ENCODE data around the gene GAS6.

GAS6 gene

GRCh38 chr13:113822266-113822665, 41.6 kb downstream of the GAS6 start:
- no peak for ATAC-seq
- TF ChIP-seq OSR1 (CRISPR knock-in tag; IDR thresholded peaks at IDR 0.05) (no peak), ZNF8 (CRISPR knock-in tag; IDR thresholded peaks at IDR 0.05) (no peak), ZFP3 (CRISPR knock-in tag; IDR thresholded peaks at IDR 0.05) (no peak), ZNF565 (CRISPR knock-in tag; conservative IDR thresholded peaks at IDR 0.05; ENCODE audit: low read depth) (no peak), TCF4 (CRISPR knock-in tag; IDR thresholded peaks at IDR 0.05; ENCODE audit: borderline replicate concordance) (no peak), ZNF70 (CRISPR knock-in tag; IDR thresholded peaks at IDR 0.05) (no peak), SNAI2 (CRISPR knock-in tag; IDR thresholded peaks at IDR 0.05) (no peak), PPARA (CRISPR knock-in tag; IDR thresholded peaks at IDR 0.05; ENCODE audit: borderline replicate concordance) (no peak), CSDC2 (CRISPR knock-in tag; IDR thresholded peaks at IDR 0.05) (no peak), BACH2 (CRISPR knock-in tag; IDR thresholded peaks at IDR 0.05; ENCODE audit: borderline replicate concordance) (no peak), ARNTL (CRISPR knock-in tag; IDR thresholded peaks at IDR 0.05; ENCODE audit: borderline replicate concordance, low read depth) (no peak), ESRRG (CRISPR knock-in tag; IDR thresholded peaks at IDR 0.05) (no peak), POU6F1 (CRISPR knock-in tag; IDR thresholded peaks at IDR 0.05; ENCODE audit: borderline replicate concordance, low read depth) (no peak), RARB (CRISPR knock-in tag; IDR thresholded peaks at IDR 0.05) (no peak), ZC3H10 (CRISPR knock-in tag; IDR thresholded peaks at IDR 0.05) (no peak), TOX (CRISPR knock-in tag; IDR thresholded peaks at IDR 0.05; ENCODE audit: borderline replicate concordance) (no peak), TSHZ2 (CRISPR knock-in tag; IDR thresholded peaks at IDR 0.05) (no peak)
- TF ChIP-seq, protein P1, sequence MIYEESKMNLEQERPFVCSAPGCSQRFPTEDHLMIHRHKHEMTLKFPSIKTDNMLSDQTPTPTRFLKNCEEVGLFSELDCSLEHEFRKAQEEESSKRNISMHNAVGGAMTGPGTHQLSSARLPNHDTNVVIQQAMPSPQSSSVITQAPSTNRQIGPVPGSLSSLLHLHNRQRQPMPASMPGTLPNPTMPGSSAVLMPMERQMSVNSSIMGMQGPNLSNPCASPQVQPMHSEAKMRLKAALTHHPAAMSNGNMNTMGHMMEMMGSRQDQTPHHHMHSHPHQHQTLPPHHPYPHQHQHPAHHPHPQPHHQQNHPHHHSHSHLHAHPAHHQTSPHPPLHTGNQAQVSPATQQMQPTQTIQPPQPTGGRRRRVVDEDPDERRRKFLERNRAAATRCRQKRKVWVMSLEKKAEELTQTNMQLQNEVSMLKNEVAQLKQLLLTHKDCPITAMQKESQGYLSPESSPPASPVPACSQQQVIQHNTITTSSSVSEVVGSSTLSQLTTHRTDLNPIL (CRISPR knock-in tag; IDR thresholded peaks at IDR 0.05; ENCODE audit: low read depth): no peak
- TF ChIP-seq, protein P2, sequence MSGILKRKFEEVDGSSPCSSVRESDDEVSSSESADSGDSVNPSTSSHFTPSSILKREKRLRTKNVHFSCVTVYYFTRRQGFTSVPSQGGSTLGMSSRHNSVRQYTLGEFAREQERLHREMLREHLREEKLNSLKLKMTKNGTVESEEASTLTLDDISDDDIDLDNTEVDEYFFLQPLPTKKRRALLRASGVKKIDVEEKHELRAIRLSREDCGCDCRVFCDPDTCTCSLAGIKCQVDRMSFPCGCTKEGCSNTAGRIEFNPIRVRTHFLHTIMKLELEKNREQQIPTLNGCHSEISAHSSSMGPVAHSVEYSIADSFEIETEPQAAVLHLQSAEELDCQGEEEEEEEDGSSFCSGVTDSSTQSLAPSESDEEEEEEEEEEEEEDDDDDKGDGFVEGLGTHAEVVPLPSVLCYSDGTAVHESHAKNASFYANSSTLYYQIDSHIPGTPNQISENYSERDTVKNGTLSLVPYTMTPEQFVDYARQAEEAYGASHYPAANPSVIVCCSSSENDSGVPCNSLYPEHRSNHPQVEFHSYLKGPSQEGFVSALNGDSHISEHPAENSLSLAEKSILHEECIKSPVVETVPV (CRISPR knock-in tag; IDR thresholded peaks at IDR 0.05): no peak

DNA sequence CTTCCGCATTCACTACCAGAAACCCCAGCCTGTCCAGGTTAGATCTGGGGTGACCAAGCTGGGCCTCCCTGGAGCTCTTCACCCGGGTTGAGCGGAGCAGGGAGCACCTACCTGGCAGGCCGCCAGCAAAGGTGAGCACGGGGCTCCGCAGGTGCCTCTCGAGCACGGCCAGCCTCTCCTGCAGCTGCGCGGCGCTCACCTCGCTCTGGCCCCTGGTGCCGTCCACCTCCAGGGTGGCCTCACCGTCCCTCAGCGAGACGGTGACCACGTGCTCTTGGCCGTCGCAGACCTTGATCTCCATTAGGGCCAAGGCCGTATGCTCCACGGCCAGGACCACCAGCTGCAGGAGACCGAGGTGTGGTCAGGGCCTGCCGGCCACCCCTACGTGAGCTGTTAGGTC, 42.0 kb downstream of the GAS6 start:
- no peak for TF ChIP-seq ESRRG (CRISPR knock-in tag; IDR thresholded peaks at IDR 0.05)
- no peak for TF ChIP-seq TOX (CRISPR knock-in tag; IDR thresholded peaks at IDR 0.05; ENCODE audit: borderline replicate concordance)
- no peak for TF ChIP-seq GLIS3 (CRISPR knock-in tag; IDR thresholded peaks at IDR 0.05)
- TF ChIP-seq BACH2 (CRISPR knock-in tag; IDR thresholded peaks at IDR 0.05; ENCODE audit: borderline replicate concordance): no peak
- TF ChIP-seq, protein P2 (CRISPR knock-in tag; IDR thresholded peaks at IDR 0.05): no peak
- TF ChIP-seq SNAI2 (CRISPR knock-in tag; IDR thresholded peaks at IDR 0.05): no peak
- TF ChIP-seq PPARA (CRISPR knock-in tag; IDR thresholded peaks at IDR 0.05; ENCODE audit: borderline replicate concordance): no peak
- TF ChIP-seq OSR1 (CRISPR knock-in tag; IDR thresholded peaks at IDR 0.05): no peak
- TF ChIP-seq TCF4 (CRISPR knock-in tag; IDR thresholded peaks at IDR 0.05; ENCODE audit: borderline replicate concordance): no peak
- no peak for TF ChIP-seq ZNF8 (CRISPR knock-in tag; IDR thresholded peaks at IDR 0.05)
- TF ChIP-seq RARB (CRISPR knock-in tag; IDR thresholded peaks at IDR 0.05): no peak
- no peak for TF ChIP-seq ZNF70 (CRISPR knock-in tag; IDR thresholded peaks at IDR 0.05)
- TF ChIP-seq TSHZ2 (CRISPR knock-in tag; IDR thresholded peaks at IDR 0.05): no peak
- no peak for TF ChIP-seq ZNF565 (CRISPR knock-in tag; conservative IDR thresholded peaks at IDR 0.05; ENCODE audit: low read depth)
- TF ChIP-seq ZC3H10 (CRISPR knock-in tag; IDR thresholded peaks at IDR 0.05): no peak
- TF ChIP-seq, protein P3, sequence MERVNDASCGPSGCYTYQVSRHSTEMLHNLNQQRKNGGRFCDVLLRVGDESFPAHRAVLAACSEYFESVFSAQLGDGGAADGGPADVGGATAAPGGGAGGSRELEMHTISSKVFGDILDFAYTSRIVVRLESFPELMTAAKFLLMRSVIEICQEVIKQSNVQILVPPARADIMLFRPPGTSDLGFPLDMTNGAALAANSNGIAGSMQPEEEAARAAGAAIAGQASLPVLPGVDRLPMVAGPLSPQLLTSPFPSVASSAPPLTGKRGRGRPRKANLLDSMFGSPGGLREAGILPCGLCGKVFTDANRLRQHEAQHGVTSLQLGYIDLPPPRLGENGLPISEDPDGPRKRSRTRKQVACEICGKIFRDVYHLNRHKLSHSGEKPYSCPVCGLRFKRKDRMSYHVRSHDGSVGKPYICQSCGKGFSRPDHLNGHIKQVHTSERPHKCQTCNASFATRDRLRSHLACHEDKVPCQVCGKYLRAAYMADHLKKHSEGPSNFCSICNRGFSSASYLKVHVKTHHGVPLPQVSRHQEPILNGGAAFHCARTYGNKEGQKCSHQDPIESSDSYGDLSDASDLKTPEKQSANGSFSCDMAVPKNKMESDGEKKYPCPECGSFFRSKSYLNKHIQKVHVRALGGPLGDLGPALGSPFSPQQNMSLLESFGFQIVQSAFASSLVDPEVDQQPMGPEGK (CRISPR knock-in tag; IDR thresholded peaks at IDR 0.05; ENCODE audit: borderline replicate concordance): no peak
- no peak for TF ChIP-seq ISL1 (CRISPR knock-in tag; IDR thresholded peaks at IDR 0.05)
- TF ChIP-seq CSDC2 (CRISPR knock-in tag; IDR thresholded peaks at IDR 0.05): no peak
- TF ChIP-seq ZFP3 (CRISPR knock-in tag; IDR thresholded peaks at IDR 0.05): no peak
- TF ChIP-seq ZFP30 (CRISPR knock-in tag; IDR thresholded peaks at IDR 0.05): no peak
- ATAC-seq: no peak

All from SK-N-SH treated with all-trans-retinoic acid at 6 μM for 48 hours (cell line).